Measurements from ENCODE around the gene HSD17B14.

DNA sequence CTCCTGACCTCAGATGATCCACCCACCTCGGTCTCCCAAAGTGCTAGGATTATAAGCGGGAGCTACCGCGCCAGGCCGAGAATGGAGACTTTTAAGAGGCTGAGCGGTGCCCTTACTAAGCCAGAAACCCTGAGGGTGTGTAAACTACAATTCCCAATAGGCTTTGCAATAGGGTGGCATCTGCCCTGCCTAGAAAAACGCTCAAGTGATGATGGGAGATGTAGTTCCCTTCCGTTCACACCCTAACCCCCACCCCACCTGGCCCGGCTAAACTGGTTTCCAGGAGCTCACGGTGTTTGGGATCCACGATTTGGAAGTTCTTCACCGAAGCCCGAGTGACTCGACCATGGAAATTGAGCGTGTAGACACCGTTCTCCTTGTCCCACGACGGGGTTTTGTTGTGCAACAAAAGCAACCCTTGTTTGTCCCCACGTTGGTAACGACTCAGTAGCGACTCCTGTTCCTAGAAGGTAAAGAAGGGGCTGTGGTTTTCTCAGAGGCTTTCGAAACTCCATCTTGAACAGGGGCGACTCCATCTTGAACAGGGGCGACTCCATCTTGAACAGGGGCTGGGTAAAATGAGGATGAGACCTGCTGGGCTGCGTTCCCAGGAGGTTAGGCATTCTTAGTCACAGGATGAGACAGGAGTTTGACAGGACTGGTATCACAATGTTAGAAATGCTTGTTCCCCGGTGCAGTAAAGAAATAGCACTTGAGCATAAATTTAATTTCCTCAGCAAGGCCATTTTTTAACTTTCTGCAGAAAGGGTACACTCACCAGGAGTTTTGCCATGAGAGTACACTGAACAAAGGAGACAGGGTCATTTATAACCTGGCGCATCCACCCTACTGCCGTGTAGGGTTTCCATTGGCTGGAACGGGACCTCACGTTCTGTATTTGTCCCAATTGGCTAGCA lies 45.7 kb upstream of the HSD17B14 start:
- TF ChIP-seq GATA3 (IDR thresholded peaks at IDR 0.05; ENCODE audit: low read depth, low read length) = no peak
- no peak for TF ChIP-seq GATA2 (IDR thresholded peaks at IDR 0.05; ENCODE audit: low read depth, low read length)
